ENCODE data around the gene MRPS33.

GRCh38 chr7:141024668-141025067 is 9.9 kb upstream of the MRPS33 start:
- TF ChIP-seq ESRRA (IDR thresholded peaks at IDR 0.05; ENCODE audit: low read length), result no peak
- TF ChIP-seq CREB1 (IDR thresholded peaks at IDR 0.05; ENCODE audit: low read depth), result no peak
- TF ChIP-seq SP1 (IDR thresholded peaks at IDR 0.05; ENCODE audit: low read depth, low read length), result no peak
- no peak for TF ChIP-seq CHD1 (IDR thresholded peaks at IDR 0.05; ENCODE audit: low read depth, low read length)
- no peak for TF ChIP-seq CTCF (IDR thresholded peaks at IDR 0.05 in 2 of 3, conservative IDR thresholded peaks at IDR 0.05 in 1 of 3; ENCODE audit: control insufficient read depth in 2 of 3, extremely low read depth in 1 of 3, insufficient read depth in 1 of 3, low read depth in 3 of 3, low read length in 3 of 3)
- TF ChIP-seq EZH2 (IDR thresholded peaks at IDR 0.05; ENCODE audit: borderline replicate concordance, control insufficient read depth, low read depth, low read length), result no peak
- TF ChIP-seq NFIC (IDR thresholded peaks at IDR 0.05; ENCODE audit: low read depth, low read length), result no peak
- TF ChIP-seq HSF1 (IDR thresholded peaks at IDR 0.05; ENCODE audit: low read depth, low read length), result no peak
- TF ChIP-seq POLR2A (IDR thresholded peaks at IDR 0.05; ENCODE audit: low read depth, low read length), result no peak
- TF ChIP-seq ZZZ3 (IDR thresholded peaks at IDR 0.05; ENCODE audit: control insufficient read depth, insufficient read length, low read depth), result no peak
- TF ChIP-seq TAF1 (IDR thresholded peaks at IDR 0.05; ENCODE audit: borderline replicate concordance, low read depth, low read length), result no peak
- TF ChIP-seq MAX (IDR thresholded peaks at IDR 0.05; ENCODE audit: low read depth, low read length), result no peak
- TF ChIP-seq REST (IDR thresholded peaks at IDR 0.05; ENCODE audit: low read depth, low read length), result no peak
- TF ChIP-seq PRDM15 (CRISPR knock-in tag; IDR thresholded peaks at IDR 0.05), result no peak

Measured in GM12878 (cell line).